Measurements from ENCODE around the gene DLX6. TPM values are rescaled to one million over a fixed set of nuclear protein-coding genes. Genes with fewer than 3 reads are reported as not detected.

DLX6 gene
- total and polyA plus RNA-seq, 8 donors, result 0.16 TPM; not detected in 7

DNA sequence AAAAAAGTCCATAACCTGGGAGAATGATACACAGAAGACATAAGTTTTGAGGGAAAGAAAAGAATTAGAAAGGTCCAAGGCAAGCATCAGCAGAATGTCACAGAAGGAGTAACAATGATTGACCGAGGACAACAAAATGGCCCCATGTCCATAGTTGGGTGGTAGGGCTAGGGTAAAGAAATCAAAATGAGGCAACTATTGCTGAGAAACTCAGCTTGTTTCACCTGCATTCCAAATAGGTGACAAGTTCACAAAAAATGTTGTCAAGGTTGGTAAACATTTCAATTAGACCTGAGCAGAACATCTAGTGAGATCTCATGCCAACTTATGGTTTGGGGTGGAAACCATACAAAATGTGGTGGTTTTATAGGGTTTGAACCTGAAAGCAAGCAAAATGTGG is 22.8 kb upstream of the DLX6 start:
- ATAC-seq (peak in 1 of 4 donors; percentile 26), FAIRE-seq (no peak), DNase-seq (no peak)
- intact Hi-C loops (cut with DNase I), result no loop called here
- TF ChIP-seq, protein P1, sequence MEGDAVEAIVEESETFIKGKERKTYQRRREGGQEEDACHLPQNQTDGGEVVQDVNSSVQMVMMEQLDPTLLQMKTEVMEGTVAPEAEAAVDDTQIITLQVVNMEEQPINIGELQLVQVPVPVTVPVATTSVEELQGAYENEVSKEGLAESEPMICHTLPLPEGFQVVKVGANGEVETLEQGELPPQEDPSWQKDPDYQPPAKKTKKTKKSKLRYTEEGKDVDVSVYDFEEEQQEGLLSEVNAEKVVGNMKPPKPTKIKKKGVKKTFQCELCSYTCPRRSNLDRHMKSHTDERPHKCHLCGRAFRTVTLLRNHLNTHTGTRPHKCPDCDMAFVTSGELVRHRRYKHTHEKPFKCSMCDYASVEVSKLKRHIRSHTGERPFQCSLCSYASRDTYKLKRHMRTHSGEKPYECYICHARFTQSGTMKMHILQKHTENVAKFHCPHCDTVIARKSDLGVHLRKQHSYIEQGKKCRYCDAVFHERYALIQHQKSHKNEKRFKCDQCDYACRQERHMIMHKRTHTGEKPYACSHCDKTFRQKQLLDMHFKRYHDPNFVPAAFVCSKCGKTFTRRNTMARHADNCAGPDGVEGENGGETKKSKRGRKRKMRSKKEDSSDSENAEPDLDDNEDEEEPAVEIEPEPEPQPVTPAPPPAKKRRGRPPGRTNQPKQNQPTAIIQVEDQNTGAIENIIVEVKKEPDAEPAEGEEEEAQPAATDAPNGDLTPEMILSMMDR (IDR thresholded peaks at IDR 0.05), result no peak
- 84 to 87% methylated on average over 1 of the region's 1 CpG for WGBS, 2 donors
- Histone ChIP-seq H3K27ac (no peak overlapping the region), H3K36me3 (no peaks in the 10 kb centered on the region), H3K4me3 (no peak overlapping the region), H3K9me3 (no peaks in the 10 kb centered on the region), H3K27me3 (peaks cover 0 to 5% (median 0%) of the 10 kb centered on the region in 4 donors), H3K4me1 (no peaks in the 10 kb centered on the region)

DNA sequence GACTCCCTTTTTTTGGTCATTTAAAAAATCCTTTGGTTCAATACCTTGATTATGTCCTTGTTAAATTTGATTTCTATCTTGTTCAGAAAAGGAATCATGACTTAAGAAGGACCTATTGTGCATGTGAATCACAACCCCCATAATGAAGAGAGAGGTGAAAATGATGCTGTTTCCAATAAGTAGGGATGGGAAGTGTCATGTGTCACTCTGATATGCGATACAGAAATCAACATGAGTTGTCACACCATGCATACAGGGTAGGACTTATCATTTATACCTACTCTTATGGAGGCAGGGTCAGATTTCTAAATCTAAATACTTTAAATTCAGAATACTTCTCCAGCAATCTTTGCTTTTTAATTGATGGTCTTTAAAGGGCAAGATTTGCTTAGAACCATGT is 19.4 kb upstream of the DLX6 start:
- 66 to 68% methylated on average over 1 of the region's 1 CpG for WGBS, 2 donors
- no peak for FAIRE-seq
- Histone ChIP-seq H3K36me3 (no peaks in the 10 kb centered on the region), H3K4me3 (no peak overlapping the region), H3K27me3 (peaks cover 5 to 16% (median 8%) of the 10 kb centered on the region in 4 donors), H3K27ac (no peak overlapping the region), H3K4me1 (no peaks in the 10 kb centered on the region), H3K9me3 (no peaks in the 10 kb centered on the region)
- intact Hi-C loops (cut with DNase I), result no loop called here
- TF ChIP-seq, protein P1 (IDR thresholded peaks at IDR 0.05), result no peak
- no peak for ATAC-seq
- DNase-seq, result no peak

DNA sequence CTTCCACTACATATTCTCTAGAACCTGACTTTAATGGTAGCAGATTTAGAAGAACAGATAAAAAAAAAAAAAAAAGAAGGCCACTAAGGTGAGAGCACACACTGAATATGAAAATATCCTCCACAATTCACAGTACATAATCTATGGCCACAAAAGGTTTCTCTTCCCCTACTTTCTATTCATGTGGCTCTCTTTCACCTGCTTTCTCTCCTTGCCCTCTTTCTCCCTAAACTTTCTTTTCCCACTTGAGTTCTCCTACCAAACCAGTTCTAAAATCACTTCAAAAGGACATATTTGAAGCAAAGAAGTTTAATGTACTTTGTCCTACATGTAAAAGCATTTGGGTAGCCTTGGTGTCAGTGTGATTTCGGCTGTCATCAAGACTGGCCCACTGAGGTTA is 18.5 kb upstream of the DLX6 start:
- WGBS, 2 donors, result 54 to 80% methylated on average over 1 of the region's 1 CpG
- no peak for DNase-seq
- H3K4me1 ChIP-seq, result no peaks in the 10 kb centered on the region
- H3K9me3 ChIP-seq, result no peaks in the 10 kb centered on the region
- peaks cover 7 to 23% (median 13%) of the 10 kb centered on the region in 4 donors for H3K27me3 ChIP-seq
- no peaks in the 10 kb centered on the region for H3K36me3 ChIP-seq
- TF ChIP-seq, protein P1 (IDR thresholded peaks at IDR 0.05), result no peak
- no peak overlapping the region for H3K4me3 ChIP-seq
- intact Hi-C loops (cut with DNase I), result no loop called here
- ATAC-seq, result no peak
- H3K27ac ChIP-seq, result no peak overlapping the region
- no peak for FAIRE-seq

DNA sequence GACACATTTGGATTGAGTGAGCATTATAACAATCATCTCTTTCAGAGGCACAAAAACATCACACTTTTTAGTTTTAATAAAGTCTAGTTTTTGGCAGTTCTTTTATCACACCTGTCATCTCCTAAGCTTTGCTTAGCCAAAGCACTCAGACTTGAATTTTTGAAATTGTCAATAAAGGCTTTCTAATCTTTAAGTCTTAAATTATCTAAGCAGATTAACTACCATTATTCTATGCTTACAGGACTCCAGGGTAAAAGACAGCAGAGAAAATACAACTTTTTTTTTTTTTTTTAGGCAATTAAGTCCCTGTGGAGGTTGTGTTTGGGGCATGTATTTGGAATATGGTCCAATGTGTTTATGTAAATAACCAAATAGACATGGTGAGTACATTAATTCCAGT is 17.6 kb upstream of the DLX6 start:
- peaks cover 10 to 29% (median 20%) of the 10 kb centered on the region in 4 donors for H3K27me3 ChIP-seq
- no peak overlapping the region for H3K27ac ChIP-seq
- no peaks in the 10 kb centered on the region for H3K36me3 ChIP-seq
- no peak for DNase-seq
- no peak overlapping the region for H3K4me3 ChIP-seq
- FAIRE-seq, result no peak
- no peaks in the 10 kb centered on the region for H3K4me1 ChIP-seq
- ATAC-seq, result no peak
- TF ChIP-seq, protein P1 (IDR thresholded peaks at IDR 0.05), result no peak
- intact Hi-C loops (cut with DNase I), result no loop called here
- no peaks in the 10 kb centered on the region for H3K9me3 ChIP-seq

DNA sequence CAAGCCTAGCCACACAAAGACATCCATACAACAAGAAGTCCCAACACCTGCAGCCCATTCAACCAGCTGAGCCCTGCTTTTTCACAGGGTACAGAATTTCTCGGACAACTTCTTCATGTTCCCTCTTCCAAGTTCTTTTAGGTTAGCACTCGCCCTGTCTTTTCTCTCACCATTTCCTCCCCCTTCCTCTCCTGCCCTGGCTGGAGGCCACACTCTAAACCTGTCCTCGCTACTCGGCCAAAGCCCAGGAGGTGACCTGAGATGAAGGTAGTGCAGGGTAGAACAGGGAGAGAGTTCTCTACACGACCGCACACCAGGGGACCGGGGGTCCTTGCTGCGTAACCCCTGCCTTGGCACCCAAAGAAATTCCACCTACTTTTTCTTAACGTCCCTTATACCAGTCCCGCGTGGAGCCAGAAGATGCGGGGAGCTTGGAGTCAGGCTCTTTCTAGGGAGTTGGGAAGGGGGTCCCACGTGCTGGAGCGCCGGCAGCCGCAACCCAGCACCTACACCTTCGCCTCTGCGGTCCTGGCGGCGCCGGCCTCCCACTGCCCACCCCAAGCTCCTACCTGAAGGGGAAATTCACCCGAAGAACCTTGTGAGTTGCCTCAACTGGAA is 16.0 kb upstream of the DLX6 start:
- H3K9me3 ChIP-seq, result no peaks in the 10 kb centered on the region
- WGBS, 2 donors, result 7 to 10% methylated on average over 22 of the region's 22 CpGs
- H3K4me1 ChIP-seq, result no peaks in the 10 kb centered on the region
- no peaks in the 10 kb centered on the region for H3K36me3 ChIP-seq
- TF ChIP-seq, protein P1 (IDR thresholded peaks at IDR 0.05), result no peak
- no peak overlapping the region for H3K27ac ChIP-seq
- intact Hi-C loops (cut with DNase I), result no loop called here
- H3K27me3 ChIP-seq, result peaks cover 13 to 38% (median 27%) of the 10 kb centered on the region in 4 donors
- H3K4me3 ChIP-seq, result no peak overlapping the region
- ATAC-seq (no peak), FAIRE-seq (no peak), DNase-seq (no peak)

Measured in pancreas (tissue), 10 donors.